Lower leg skin (tissue), 4 donors: Measurements from ENCODE around the gene PCP4L1. TPM values are rescaled to one million over a fixed set of nuclear protein-coding genes. Genes with fewer than 3 reads are reported as not detected.

Experiments used
- DNase-seq, 2 donors: peaks; one replicate each; pipeline ENCODE4 v3.0.0-alpha.2; 2019; ENCODE audit warnings: low spot score in 2 of 2
- H3K4me3 ChIP-seq: fragments of 200-600 bp; sonication (generic); 2 replicates; pipeline ENCODE4 v1.5.1; 2017; ENCODE audit warnings: mild to moderate bottlenecking, low read depth; ENCODE audit not compliant: poor library complexity, severe bottlenecking
- CTCF ChIP-seq, 3 donors: fragments of 450-650 bp; IDR thresholded peaks; one replicate each; pipeline ENCODE4 v1.5.1; 2016; ENCODE audit warnings: antibody characterized with exemption in 3 of 3, mild to moderate bottlenecking in 3 of 3, moderate library complexity in 2 of 3
- POLR2A ChIP-seq, 2 donors: fragments of 450-650 bp; IDR thresholded peaks; one replicate each; pipeline ENCODE4 v1.6.1; 2016 to 2017; ENCODE audit warnings: antibody characterized with exemption in 2 of 2, mild to moderate bottlenecking in 1 of 2, moderate library complexity in 1 of 2
- WGBS, 2 donors: methylation state at CpG; one replicate each; pipeline ENCODE4 v1.1.5; 2018; 5-methylcytosine and 5-hydroxymethylcytosine counted together
- intact Hi-C: fragments of 100-400 bp; cut with DNase I; formaldehyde crosslinking; loops from one replicate; pipeline ENCODE4 v1.15.0; 2023; ENCODE audit warnings: low total_unique reads
- total RNA-seq, 4 donors: library from RNA; depleted of rRNA; stranded (reverse); fragments of >200 nt; gene quantifications; one replicate each; pipeline ENCODE4 v1.1.0, GENCODE V29; 2016

The PCP4L1 gene
- total RNA-seq, 4 donors from 2014 or later, result 0.80 to 9.1 (median 4.6) TPM

- TF ChIP-seq CTCF (IDR thresholded peaks at IDR 0.05), result no peak
- TF ChIP-seq POLR2A (IDR thresholded peaks at IDR 0.05), result no peak
- 73 to 80% methylated on average over 2 of the region's 2 CpGs for WGBS, 2 donors
- H3K4me3 ChIP-seq, result no peak overlapping the region
- DNase-seq, result no peak
- intact Hi-C loops, result no loop called here
Observed at GRCh38 chr1:161266836-161267235, 8.3 kb downstream of the PCP4L1 start.

DNA sequence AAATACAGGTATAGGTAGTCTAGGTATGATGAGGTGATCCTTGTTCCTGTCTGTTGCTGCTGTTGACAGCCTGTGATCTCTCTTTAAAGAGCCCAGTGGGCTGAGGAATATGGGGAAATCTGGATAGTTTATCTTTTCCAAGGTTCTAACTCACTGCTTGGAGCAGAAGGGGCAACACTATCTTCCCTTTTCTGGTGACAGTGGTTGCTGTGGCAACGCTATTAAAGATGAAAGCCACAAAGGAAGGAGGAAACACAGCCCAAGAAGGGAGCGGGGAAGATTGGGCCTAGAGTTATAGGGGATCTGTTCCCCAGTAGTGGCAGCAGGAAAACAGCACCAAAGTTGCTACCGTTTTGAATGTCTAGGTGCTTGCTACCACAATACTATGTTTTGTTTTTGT lies 8.8 kb downstream of the PCP4L1 start:
- intact Hi-C loops, result no loop called here
- no peak for DNase-seq
- WGBS, 2 donors, result 62 to 69% methylated on average over 3 of the region's 3 CpGs
- H3K4me3 ChIP-seq, result no peak overlapping the region
- TF ChIP-seq POLR2A (IDR thresholded peaks at IDR 0.05) (no peak), CTCF (IDR thresholded peaks at IDR 0.05) (no peak)

GRCh38 chr1:161273402-161273801 lies 14.9 kb downstream of the PCP4L1 start:
- intact Hi-C loops, result no loop called here
- DNase-seq, result no peak
- 53 to 65% methylated on average over 3 of the region's 3 CpGs for WGBS, 2 donors
- H3K4me3 ChIP-seq, result no peak overlapping the region
- TF ChIP-seq POLR2A (IDR thresholded peaks at IDR 0.05) (no peak), CTCF (IDR thresholded peaks at IDR 0.05) (no peak)

- TF ChIP-seq CTCF (IDR thresholded peaks at IDR 0.05) (no peak), POLR2A (IDR thresholded peaks at IDR 0.05) (no peak)
- intact Hi-C loops, result no loop called here
- no peak for DNase-seq
- 61 to 74% methylated on average over 3 of the region's 3 CpGs for WGBS, 2 donors
- no peak overlapping the region for H3K4me3 ChIP-seq
Observed at GRCh38 chr1:161274874-161275273, 16.3 kb downstream of the PCP4L1 start.

DNA sequence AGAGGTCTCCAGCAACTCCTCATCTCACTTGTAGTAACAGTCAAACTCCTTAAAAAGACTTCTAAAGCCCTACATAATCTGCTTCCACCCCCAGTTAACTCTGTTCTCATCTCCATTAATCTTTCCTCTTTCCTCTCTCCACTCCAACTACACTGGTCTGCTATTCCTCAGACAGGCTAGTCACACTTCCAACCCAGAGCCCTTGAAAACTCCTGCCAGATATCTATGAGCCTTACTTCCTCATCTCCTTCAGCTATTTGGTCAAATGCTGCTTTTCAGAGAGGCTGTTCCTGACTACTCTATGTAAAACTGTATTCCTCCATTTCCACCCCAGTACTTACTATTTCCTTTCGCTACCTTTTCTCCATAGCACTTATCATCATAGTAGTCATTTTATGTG lies 24.4 kb downstream of the PCP4L1 start:
- intact Hi-C loops, result no loop called here
- H3K4me3 ChIP-seq, result no peak overlapping the region
- TF ChIP-seq CTCF (IDR thresholded peaks at IDR 0.05), result no peak
- no peak for TF ChIP-seq POLR2A (IDR thresholded peaks at IDR 0.05)
- DNase-seq, result no peak
- 95 to 97% methylated on average over 1 of the region's 1 CpG for WGBS, 2 donors

DNA sequence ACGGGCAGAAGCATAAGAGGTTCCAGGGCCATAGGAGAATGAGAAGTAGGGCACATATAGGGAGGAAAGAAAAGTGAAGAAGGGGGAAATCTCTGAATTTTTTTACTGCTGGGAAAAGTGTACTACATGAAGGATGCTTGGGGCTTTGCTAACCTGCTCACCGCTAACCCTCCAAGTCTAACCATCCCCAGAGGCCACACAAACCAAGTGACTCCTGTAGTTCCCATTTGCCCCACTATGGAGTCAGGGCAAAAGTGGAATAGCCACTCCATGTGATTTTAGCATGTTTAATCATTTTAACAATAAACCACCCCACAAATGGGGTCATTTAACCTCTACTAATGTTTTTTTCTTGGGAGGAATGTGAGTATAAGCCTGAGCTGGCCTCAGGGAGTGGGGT lies 26.6 kb downstream of the PCP4L1 start:
- TF ChIP-seq CTCF (IDR thresholded peaks at IDR 0.05) (no peak), POLR2A (IDR thresholded peaks at IDR 0.05) (no peak)
- intact Hi-C loops, result no loop called here
- 88 to 90% methylated on average over 2 of the region's 2 CpGs for WGBS, 2 donors
- no peak for DNase-seq
- no peak overlapping the region for H3K4me3 ChIP-seq
